Caco-2 (cell line): ENCODE results near the gene TRABD2A. TPM values are rescaled to one million over a fixed set of nuclear protein-coding genes. Genes with fewer than 3 reads are reported as not detected.

Experiments
- BruUV-seq: library from RNA; stranded (reverse); fragments of 400-500 nt; replicated peaks from 2 replicates; lab custom pipeline; 2021; lab: Mats Ljungman, UMichigan
- CTCF ChIA-PET: fragments of 300-600 bp; sonication (Branson Sonifier 250); formaldehyde crosslinking; loops from one replicate; lab custom pipeline; 2022; ENCODE audit warnings: antibody characterized with exemption; lab: Charles Lee
- POLR2A ChIA-PET: fragments of 300-600 bp; sonication (Branson Sonifier 250); formaldehyde crosslinking; loops from one replicate; lab custom pipeline; 2022; ENCODE audit warnings: antibody characterized with exemption; lab: Charles Lee
- DNase-seq, 2 experiments: peaks; one replicate each; pipeline versions ENCODE4 v3.0.0 to v3.0.0-alpha.2; 2020 to 2022
- H3K27me3 ChIP-seq: replicated peaks from 2 replicates; pipeline ENCODE4 v1.6.0; 2011; ENCODE audit warnings: low read length; ENCODE audit not compliant: control insufficient read depth, insufficient read depth
- H3K36me3 ChIP-seq: 2 replicates; pipeline ENCODE4 v1.5.1; 2011; ENCODE audit warnings: low read length; ENCODE audit not compliant: control insufficient read depth, insufficient read depth
- H3K4me1 ChIP-seq: fragments of 250-450 bp; sonication (Bioruptor Pico); 2 replicates; pipeline ENCODE4 v1.5.1; 2020; ENCODE audit warnings: mild to moderate bottlenecking
- H3K4me3 ChIP-seq: 2 replicates; pipeline ENCODE4 v1.5.1; 2011; ENCODE audit warnings: low read depth, mild to moderate bottlenecking, control low read depth, low read length
- H3K9me3 ChIP-seq: fragments of 250-450 bp; sonication (Bioruptor Pico); 2 replicates; pipeline ENCODE4 v1.5.1; 2020; ENCODE audit warnings: mild to moderate bottlenecking, moderate library complexity
- H3K27ac Mint-ChIP-seq: one replicate; pipeline ENCODE4 v1.8.0; 2022; ENCODE audit warnings: mixed read lengths; ENCODE audit not compliant: unreplicated experiment
- H3K27me3 Mint-ChIP-seq: one replicate; pipeline ENCODE4 v1.8.0; 2022; ENCODE audit warnings: mixed read lengths; ENCODE audit not compliant: insufficient read depth, unreplicated experiment
- H3K36me3 Mint-ChIP-seq: one replicate; pipeline ENCODE4 v1.8.0; 2022; ENCODE audit warnings: mild to moderate bottlenecking, mixed read lengths; ENCODE audit not compliant: insufficient read depth, unreplicated experiment
- H3K4me1 Mint-ChIP-seq: one replicate; pipeline ENCODE4 v1.8.0; 2022; ENCODE audit warnings: low read depth, mixed read lengths; ENCODE audit not compliant: unreplicated experiment
- H3K4me3 Mint-ChIP-seq: one replicate; pipeline ENCODE4 v1.8.0; 2022; ENCODE audit warnings: mild to moderate bottlenecking, moderate library complexity, mixed read lengths; ENCODE audit not compliant: unreplicated experiment
- H3K9me3 Mint-ChIP-seq: one replicate; pipeline ENCODE4 v1.8.0; 2022; ENCODE audit warnings: mixed read lengths; ENCODE audit not compliant: unreplicated experiment
- intact Hi-C: fragments of 100-400 bp; cut with micrococcal nuclease; formaldehyde crosslinking; loops from one replicate; pipeline ENCODE4 v1.10.0; 2022; ENCODE audit not compliant: unreplicated experiment
- total RNA-seq: library from RNA; stranded (reverse); gene quantifications from 2 replicates; pipeline ENCODE4 v1.2.3, GENCODE V29; 2022
- TF ChIP-seq, protein P1 (sequence below), 2 experiments: fragments of 200-600 bp in 1 of 2; IDR thresholded peaks; 1 replicate in 1 of 2; 2 replicates in 1 of 2; pipeline versions ENCODE4 v1.5.1 to v1.8.0; 2011 to 2022; ENCODE audit warnings: antibody characterized with exemption in 1 of 2, control low read depth in 1 of 2, inconsistent platforms in 1 of 2, low read depth in 1 of 2, low read length in 1 of 2, mild to moderate bottlenecking in 1 of 2, moderate library complexity in 1 of 2; ENCODE audit not compliant: insufficient read depth in 1 of 2, severe bottlenecking in 1 of 2, unreplicated experiment in 1 of 2

TRABD2A gene
- total RNA-seq, 1 experiment from 2014 or later = 1.4 TPM

DNA sequence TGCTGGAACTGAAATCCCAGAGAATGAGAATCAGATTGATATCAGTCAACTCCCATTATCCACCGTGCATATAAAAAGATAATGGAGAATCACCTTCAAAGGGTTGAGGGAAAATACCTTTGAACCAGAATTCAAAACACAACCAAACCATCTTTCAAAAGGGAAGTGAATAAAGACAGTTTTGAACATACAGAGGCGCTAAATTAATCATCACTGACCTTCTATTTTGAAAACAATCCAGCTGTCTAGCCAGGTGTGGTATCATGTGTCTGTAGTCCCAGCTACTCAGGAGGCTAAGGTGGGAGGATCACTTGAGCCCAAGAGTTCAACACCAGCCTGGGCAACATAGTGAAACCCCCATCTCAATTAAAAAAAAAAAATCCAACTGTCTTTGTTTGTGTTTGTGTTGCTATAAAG is 63.6 kb downstream of the TRABD2A start:
- no peak overlapping the region for H3K4me3 Mint-ChIP-seq
- CTCF ChIA-PET = no interaction called here

DNA sequence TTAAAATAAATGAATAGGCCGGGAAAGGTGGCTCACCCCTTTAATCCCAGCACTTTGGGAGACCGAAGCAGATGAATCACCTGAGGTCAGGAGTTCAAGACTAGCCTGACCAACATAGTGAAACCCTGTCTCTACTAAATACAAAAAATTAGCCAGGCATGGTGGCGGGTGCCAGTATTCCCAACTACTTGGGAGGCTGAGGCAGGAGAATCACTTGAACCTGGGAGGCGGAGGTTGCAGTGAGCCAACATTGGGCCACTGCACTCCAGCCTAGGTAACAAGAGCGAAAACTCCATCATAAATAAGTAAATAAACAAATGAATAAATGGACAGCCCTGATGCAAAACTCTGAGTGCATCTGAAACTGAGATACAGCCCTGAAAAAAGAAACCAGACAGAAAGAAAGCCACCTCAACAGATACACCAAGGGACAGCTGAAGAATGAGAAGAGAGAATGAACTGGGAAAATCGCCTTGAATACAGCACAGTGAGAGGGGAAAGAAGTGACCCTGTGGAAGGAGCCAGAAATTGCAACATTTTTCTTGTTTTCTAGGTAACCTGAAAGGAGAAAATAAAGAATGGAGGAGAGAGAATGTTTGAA is 64.4 kb downstream of the TRABD2A start:
- intact Hi-C loops = no loop called here
- no peaks in the 10 kb centered on the region for H3K4me1 ChIP-seq
- TF ChIP-seq, protein P1, sequence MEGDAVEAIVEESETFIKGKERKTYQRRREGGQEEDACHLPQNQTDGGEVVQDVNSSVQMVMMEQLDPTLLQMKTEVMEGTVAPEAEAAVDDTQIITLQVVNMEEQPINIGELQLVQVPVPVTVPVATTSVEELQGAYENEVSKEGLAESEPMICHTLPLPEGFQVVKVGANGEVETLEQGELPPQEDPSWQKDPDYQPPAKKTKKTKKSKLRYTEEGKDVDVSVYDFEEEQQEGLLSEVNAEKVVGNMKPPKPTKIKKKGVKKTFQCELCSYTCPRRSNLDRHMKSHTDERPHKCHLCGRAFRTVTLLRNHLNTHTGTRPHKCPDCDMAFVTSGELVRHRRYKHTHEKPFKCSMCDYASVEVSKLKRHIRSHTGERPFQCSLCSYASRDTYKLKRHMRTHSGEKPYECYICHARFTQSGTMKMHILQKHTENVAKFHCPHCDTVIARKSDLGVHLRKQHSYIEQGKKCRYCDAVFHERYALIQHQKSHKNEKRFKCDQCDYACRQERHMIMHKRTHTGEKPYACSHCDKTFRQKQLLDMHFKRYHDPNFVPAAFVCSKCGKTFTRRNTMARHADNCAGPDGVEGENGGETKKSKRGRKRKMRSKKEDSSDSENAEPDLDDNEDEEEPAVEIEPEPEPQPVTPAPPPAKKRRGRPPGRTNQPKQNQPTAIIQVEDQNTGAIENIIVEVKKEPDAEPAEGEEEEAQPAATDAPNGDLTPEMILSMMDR (IDR thresholded peaks at IDR 0.05; ENCODE audit: insufficient read depth in 1 of 2, low read depth in 1 of 2, low read length in 1 of 2, severe bottlenecking in 1 of 2, unreplicated experiment in 1 of 2) = no peak
- no TSS peak for BruUV-seq
- H3K9me3 ChIP-seq = no peaks in the 10 kb centered on the region
- Mint-ChIP-seq H3K36me3 (no peaks in the 10 kb centered on the region), H3K27ac (no peak overlapping the region), H3K4me3 (no peak overlapping the region), H3K27me3 (peaks cover 22% of the 10 kb centered on the region), H3K4me1 (no peaks in the 10 kb centered on the region), H3K9me3 (no peaks in the 10 kb centered on the region)
- H3K4me3 ChIP-seq = no peak overlapping the region
- no peaks in the 10 kb centered on the region for H3K36me3 ChIP-seq
- POLR2A ChIA-PET = no interaction called here
- no peak for DNase-seq
- CTCF ChIA-PET = no interaction called here
- no peaks in the 10 kb centered on the region for H3K27me3 ChIP-seq

More for the DNA sequence above, 63.6 kb downstream of the TRABD2A start:
- no peaks in the 10 kb centered on the region for H3K36me3 Mint-ChIP-seq
- no peaks in the 10 kb centered on the region for H3K4me1 ChIP-seq
- POLR2A ChIA-PET = no interaction called here
- H3K27me3 Mint-ChIP-seq = peaks cover 19% of the 10 kb centered on the region
- no peak overlapping the region for H3K27ac Mint-ChIP-seq
- H3K9me3 ChIP-seq = no peaks in the 10 kb centered on the region
- BruUV-seq = no TSS peak
- no peak overlapping the region for H3K4me3 ChIP-seq
- DNase-seq = no peak
- intact Hi-C loops = no loop called here
- TF ChIP-seq, protein P1 (IDR thresholded peaks at IDR 0.05; ENCODE audit: insufficient read depth in 1 of 2, low read depth in 1 of 2, low read length in 1 of 2, severe bottlenecking in 1 of 2, unreplicated experiment in 1 of 2) = no peak
- no peaks in the 10 kb centered on the region for H3K9me3 Mint-ChIP-seq
- H3K27me3 ChIP-seq = no peaks in the 10 kb centered on the region
- no peaks in the 10 kb centered on the region for H3K4me1 Mint-ChIP-seq
- no peaks in the 10 kb centered on the region for H3K36me3 ChIP-seq

DNA sequence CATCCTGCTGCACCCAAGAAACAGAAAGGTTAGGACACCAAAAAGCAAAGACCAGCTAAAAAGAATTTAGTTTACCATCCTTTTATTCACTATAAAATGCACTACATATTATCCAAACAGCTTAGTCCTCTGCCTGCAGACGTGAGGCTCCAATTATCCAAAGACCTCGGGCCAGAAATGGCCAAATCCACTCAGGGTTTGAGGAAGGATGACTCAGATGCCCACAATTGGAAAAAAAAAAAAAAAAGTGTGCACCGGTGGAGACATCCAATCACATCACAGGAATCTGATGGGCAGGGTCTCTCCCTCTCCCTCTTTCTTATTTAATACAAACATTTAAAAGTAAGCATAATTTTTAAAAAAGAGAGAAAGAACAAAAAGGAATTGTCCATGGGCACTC is 65.7 kb downstream of the TRABD2A start:
- no peak overlapping the region for H3K27ac Mint-ChIP-seq
- no peaks in the 10 kb centered on the region for H3K36me3 ChIP-seq
- H3K4me1 Mint-ChIP-seq = no peaks in the 10 kb centered on the region
- no peaks in the 10 kb centered on the region for H3K9me3 Mint-ChIP-seq
- TF ChIP-seq, protein P1 (IDR thresholded peaks at IDR 0.05; ENCODE audit: insufficient read depth in 1 of 2, low read depth in 1 of 2, low read length in 1 of 2, severe bottlenecking in 1 of 2, unreplicated experiment in 1 of 2) = no peak
- no peak overlapping the region for H3K4me3 Mint-ChIP-seq
- no peaks in the 10 kb centered on the region for H3K36me3 Mint-ChIP-seq
- no TSS peak for BruUV-seq
- peaks cover 22% of the 10 kb centered on the region for H3K27me3 Mint-ChIP-seq
- no peaks in the 10 kb centered on the region for H3K27me3 ChIP-seq
- intact Hi-C loops = no loop called here
- POLR2A ChIA-PET = no interaction called here
- no peaks in the 10 kb centered on the region for H3K9me3 ChIP-seq
- no peak overlapping the region for H3K4me3 ChIP-seq
- DNase-seq = no peak
- CTCF ChIA-PET = no interaction called here
- no peaks in the 10 kb centered on the region for H3K4me1 ChIP-seq
